GM21528 (cell line): ENCODE results near the gene ZNF124.
"Not testable (repeated sequence)": the region's sequence is repeated elsewhere in the genome, so short reads cannot be mapped to it uniquely, and the experiment has no call there.

Experiments
- ATAC-seq: cut with Tn5 transposase; IDR thresholded peaks from one replicate; pipeline ENCODE4 v1.9.1; 2021; ENCODE audit warnings: mild to moderate bottlenecking, moderate library complexity; ENCODE audit not compliant: unreplicated experiment, low FRiP score

Gene ZNF124

DNA sequence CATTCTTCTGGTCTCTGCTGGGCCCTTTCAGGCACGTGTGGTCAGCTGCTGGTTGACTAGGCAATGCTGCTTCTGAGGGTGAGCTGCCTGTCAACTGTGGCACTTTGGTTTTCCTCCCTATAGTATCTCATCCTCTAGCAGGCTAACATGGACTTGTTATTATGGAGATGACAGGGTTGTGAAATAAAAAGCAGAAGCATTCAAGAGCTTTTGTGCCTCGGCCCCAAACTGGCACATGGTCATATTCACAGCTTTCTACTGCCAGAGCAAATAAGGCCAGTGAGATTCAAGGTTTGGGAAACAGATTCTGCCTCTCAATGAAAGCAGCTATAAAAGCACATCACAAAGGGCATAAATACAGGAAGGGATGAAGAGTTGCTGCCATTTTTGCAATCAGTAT is 1.6 kb upstream of the ZNF124 start:
- ATAC-seq: no peak

- no peak for ATAC-seq
Observed at GRCh38 chr1:247172996-247173395, 1.2 kb upstream of the ZNF124 start.

GRCh38 chr1:247171443-247171842 is 377 bp downstream of the ZNF124 start:
- ATAC-seq: peak; percentile 71

DNA sequence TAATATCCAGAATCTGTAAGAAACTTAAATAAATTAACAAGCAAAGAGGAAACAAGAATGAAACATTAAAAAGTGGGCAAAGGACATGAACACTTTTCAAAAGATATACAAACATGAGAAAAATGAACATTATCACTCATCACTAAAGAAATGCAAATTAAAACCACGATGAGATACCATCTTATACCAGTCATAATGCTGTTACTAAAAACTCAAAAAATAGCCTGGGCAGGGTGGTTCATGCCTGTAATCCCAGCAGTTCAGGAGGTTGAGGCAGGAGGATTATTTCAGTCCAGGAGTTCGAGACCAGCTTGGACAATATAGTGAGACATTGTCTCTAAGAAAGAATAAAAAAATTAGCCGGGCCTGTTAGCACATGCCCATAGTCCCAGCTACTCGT is 6.1 kb downstream of the ZNF124 start:
- ATAC-seq: no peak

- no peak for ATAC-seq
Observed at GRCh38 chr1:247164694-247165093, 7.1 kb downstream of the ZNF124 start.

DNA sequence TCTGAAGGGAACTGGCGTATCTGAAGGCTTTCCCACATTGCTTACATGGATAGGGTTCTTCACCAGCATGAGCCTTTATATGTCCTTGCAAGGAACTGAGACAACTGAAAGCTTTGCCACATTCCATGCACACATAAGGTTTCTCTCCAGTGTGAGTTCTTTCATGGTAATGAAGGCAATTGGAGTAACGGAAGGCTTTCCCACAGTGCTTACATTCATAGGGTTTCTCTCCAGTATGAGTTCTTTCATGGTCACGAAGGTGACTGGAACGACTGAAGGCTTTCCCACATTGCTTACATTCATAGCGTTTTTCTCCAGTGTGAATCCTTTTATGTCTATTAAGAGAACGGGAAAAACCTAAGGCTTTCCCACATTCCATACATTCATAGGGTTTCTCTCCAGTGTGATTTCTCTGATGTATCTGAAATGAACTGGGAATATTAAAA is 15.0 kb downstream of the ZNF124 start:
- no peak for ATAC-seq

DNA sequence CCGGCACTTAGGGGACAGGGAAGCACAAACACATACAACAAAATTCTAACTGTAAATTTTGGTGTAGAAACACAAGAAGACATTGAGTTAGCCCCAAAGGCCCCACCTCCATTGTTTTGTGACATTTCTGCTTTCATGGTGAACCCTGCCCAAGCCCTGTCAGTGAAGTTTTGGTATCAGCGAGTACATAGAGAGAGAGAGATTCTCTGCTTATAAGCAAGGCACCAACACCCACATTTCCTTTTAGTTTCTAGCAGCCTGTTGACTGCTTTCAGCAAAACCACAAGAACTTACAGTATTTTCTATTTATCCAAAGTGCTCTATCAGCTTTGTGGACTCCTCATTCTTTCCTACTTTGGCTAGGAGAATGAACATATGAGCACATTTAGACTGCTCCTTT is 24.0 kb downstream of the ZNF124 start:
- ATAC-seq: no peak

- not testable (repeated sequence) for ATAC-seq
Observed at GRCh38 chr1:247147120-247147519, 24.7 kb downstream of the ZNF124 start.

DNA sequence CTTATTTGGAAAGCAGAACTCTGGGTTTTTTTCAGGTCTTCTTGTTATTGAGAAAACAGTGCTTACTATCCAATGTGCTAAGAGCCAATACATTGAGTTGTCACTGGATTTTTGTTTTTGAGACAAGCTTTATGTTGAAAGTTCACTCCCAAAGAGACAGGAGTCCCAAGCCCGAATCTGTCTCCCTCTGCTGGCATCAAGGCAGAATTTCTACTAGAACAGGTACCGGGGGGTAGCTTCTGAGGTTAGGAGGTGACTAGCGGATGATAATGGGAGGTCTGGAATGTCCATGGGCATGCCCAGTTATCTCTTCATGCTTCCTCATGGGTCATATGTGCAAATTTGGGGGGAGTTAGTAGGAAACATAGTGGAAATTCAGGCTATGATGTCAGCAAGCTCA is 25.1 kb downstream of the ZNF124 start:
- no peak for ATAC-seq

- ATAC-seq: no peak
Observed at GRCh38 chr1:247145279-247145678, 26.5 kb downstream of the ZNF124 start.

- not testable (repeated sequence) for ATAC-seq
Observed at GRCh38 chr1:247139557-247139956, 32.3 kb downstream of the ZNF124 start.

- ATAC-seq: no peak
Observed at GRCh38 chr1:247131236-247131635, 40.6 kb downstream of the ZNF124 start.

GRCh38 chr1:247127519-247128282 is 44.1 kb downstream of the ZNF124 start:
- not testable (repeated sequence) for ATAC-seq

DNA sequence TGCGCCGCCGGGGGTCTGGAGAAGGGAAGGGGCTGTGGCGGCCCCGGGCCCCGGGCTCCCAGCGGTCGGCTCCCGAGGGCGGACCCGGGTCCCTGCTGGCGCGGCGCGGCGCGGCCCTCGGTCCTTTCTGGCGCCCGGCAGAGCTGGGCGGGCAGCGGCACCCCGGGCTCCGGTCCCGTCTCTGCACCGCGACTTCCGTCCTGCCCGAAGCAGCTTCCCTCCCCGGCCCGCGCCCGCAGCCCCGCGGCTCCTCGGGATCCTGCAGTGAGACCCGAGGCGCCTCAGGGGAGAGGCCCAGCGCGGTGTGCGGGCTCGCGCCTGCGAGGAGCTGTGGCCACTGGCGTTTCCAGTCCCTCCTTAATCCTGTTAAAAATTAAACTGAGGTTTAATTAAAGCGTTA is 45.2 kb downstream of the ZNF124 start:
- peak; percentile 75 for ATAC-seq

- ATAC-seq: peak; percentile 99
Observed at GRCh38 chr1:247126166-247126565, 45.7 kb downstream of the ZNF124 start.

- no peak for ATAC-seq
Observed at GRCh38 chr1:247121382-247121781, 50.4 kb downstream of the ZNF124 start.

GRCh38 chr1:247120408-247120668 is 51.5 kb downstream of the ZNF124 start:
- ATAC-seq: not testable (repeated sequence)

DNA sequence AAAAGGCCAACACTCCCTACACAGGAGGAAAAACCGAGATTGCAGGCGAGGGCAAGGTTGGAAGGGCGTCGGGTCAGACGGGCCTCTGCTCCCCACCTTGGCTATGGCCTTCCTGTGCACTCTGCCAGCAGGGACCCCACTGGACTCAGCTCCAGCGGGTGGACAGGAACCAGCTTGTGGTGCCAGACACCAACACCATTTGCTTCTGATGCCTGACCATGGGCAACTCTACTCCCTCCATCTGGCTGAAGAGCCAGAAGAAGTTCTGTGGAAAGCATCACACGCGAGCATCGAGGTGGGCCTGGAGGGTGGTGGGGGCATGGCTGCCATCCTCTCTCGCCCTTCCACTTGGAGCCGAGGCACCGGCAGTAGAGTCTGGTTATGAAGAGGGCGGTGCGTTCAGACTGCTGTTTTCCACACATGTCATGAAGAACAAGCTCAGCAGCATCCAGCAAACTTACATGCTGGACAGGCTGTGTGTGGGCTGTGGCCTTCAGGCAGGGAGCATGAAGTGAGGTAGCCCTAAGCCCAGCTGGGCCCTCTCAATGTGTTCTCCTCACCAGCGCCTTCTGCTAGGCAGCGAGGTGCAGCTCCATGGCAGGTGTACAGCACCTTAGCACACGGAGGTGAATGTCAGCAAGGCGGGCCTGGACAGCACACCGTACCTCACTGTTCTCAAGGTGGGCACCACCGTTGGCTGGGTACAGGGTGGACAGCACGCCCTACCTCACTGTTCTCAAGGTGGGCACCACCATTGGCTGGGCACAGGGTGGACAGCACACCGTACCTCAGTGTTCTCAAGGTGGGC is 52.0 kb downstream of the ZNF124 start:
- ATAC-seq: no peak

- ATAC-seq: no peak
Observed at GRCh38 chr1:247118946-247119446, 52.8 kb downstream of the ZNF124 start.

DNA sequence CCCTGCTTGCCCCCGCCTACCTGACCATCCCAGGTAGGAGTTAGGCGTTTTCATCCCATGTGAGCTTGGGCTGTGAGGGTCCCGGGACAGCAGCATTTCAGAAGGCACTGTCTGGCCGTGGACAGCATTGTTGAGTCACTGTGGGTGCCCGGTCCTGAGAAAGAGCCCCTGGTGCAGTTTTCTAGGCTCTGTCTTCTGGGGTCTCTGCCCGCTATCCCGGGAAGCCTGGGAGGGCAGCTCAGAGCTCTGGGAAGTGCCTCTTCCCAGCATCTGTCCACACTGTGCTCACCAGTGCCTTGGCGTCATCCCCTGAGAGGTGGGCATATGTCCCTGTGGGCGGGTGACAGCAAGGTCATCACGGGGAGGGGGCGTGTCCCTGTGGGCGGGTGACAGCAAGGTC is 56.3 kb downstream of the ZNF124 start:
- no peak for ATAC-seq

GRCh38 chr1:247115141-247115510 is 56.7 kb downstream of the ZNF124 start:
- no peak for ATAC-seq
